ENCODE measurements around the gene UBL7.

Gene UBL7

GRCh38 chr15:74421302-74422245, 39.4 kb downstream of the UBL7 start:
- Histone ChIP-seq H3K4me2 (ENCODE audit: low read length) (no peak overlapping the region), H3K79me2 (ENCODE audit: control insufficient read depth, low read length) (no peaks in the 10 kb centered on the region), H4K20me1 (ENCODE audit: control insufficient read depth, insufficient read depth, low read depth, low read length) (peaks cover 16% of the 10 kb centered on the region), H3K27ac (ENCODE audit: low read depth, low read length) (no peak overlapping the region), H3F3A (ENCODE audit: control insufficient read depth, insufficient read depth) (no peaks in the 10 kb centered on the region), H3K4me1 (ENCODE audit: control insufficient read depth, low read length) (no peaks in the 10 kb centered on the region), H3K4me3 (ENCODE audit: low read length) (no peak overlapping the region), H3K27me3 (ENCODE audit: control insufficient read depth, low read length) (peaks cover 97% of the 10 kb centered on the region), H3K9me2 (replicated peaks; ENCODE audit: control insufficient read depth, low read length) (no peaks in the 10 kb centered on the region), H3K36me3 (ENCODE audit: control insufficient read depth, low read length) (no peaks in the 10 kb centered on the region), H3K9me3 (ENCODE audit: control insufficient read depth, insufficient read depth, low read length) (no peaks in the 10 kb centered on the region)
- TF ChIP-seq, protein P1, sequence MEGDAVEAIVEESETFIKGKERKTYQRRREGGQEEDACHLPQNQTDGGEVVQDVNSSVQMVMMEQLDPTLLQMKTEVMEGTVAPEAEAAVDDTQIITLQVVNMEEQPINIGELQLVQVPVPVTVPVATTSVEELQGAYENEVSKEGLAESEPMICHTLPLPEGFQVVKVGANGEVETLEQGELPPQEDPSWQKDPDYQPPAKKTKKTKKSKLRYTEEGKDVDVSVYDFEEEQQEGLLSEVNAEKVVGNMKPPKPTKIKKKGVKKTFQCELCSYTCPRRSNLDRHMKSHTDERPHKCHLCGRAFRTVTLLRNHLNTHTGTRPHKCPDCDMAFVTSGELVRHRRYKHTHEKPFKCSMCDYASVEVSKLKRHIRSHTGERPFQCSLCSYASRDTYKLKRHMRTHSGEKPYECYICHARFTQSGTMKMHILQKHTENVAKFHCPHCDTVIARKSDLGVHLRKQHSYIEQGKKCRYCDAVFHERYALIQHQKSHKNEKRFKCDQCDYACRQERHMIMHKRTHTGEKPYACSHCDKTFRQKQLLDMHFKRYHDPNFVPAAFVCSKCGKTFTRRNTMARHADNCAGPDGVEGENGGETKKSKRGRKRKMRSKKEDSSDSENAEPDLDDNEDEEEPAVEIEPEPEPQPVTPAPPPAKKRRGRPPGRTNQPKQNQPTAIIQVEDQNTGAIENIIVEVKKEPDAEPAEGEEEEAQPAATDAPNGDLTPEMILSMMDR (IDR thresholded peaks at IDR 0.05; ENCODE audit: low read depth, low read length, poor library complexity, severe bottlenecking) = no peak
- no peak for TF ChIP-seq EZH2phosphoT487 (IDR thresholded peaks at IDR 0.05; ENCODE audit: borderline replicate concordance, low read length)

GRCh38 chr15:74420193-74420905, 40.6 kb downstream of the UBL7 start:
- no peaks in the 10 kb centered on the region for H3F3A ChIP-seq (ENCODE audit: control insufficient read depth, insufficient read depth)
- H3K4me1 ChIP-seq (ENCODE audit: control insufficient read depth, low read length) = no peaks in the 10 kb centered on the region
- no peaks in the 10 kb centered on the region for H3K79me2 ChIP-seq (ENCODE audit: control insufficient read depth, low read length)

GRCh38 chr15:74419432-74419831, 41.5 kb downstream of the UBL7 start:
- TF ChIP-seq, protein P1 (IDR thresholded peaks at IDR 0.05; ENCODE audit: low read depth, low read length, poor library complexity, severe bottlenecking) = no peak
- TF ChIP-seq EZH2phosphoT487 (IDR thresholded peaks at IDR 0.05; ENCODE audit: borderline replicate concordance, low read length) = no peak
- H3K4me3 ChIP-seq (ENCODE audit: low read length) = no peak overlapping the region
- H3K9me2 ChIP-seq (replicated peaks; ENCODE audit: control insufficient read depth, low read length) = no peaks in the 10 kb centered on the region
- H3K27ac ChIP-seq (ENCODE audit: low read depth, low read length) = no peak overlapping the region
- H3F3A ChIP-seq (ENCODE audit: control insufficient read depth, insufficient read depth) = no peaks in the 10 kb centered on the region
- H4K20me1 ChIP-seq (ENCODE audit: control insufficient read depth, insufficient read depth, low read depth, low read length) = peaks cover 17% of the 10 kb centered on the region
- no peaks in the 10 kb centered on the region for H3K79me2 ChIP-seq (ENCODE audit: control insufficient read depth, low read length)
- no peaks in the 10 kb centered on the region for H3K4me1 ChIP-seq (ENCODE audit: control insufficient read depth, low read length)
- no peaks in the 10 kb centered on the region for H3K9me3 ChIP-seq (ENCODE audit: control insufficient read depth, insufficient read depth, low read length)
- no peaks in the 10 kb centered on the region for H3K36me3 ChIP-seq (ENCODE audit: control insufficient read depth, low read length)
- H3K27me3 ChIP-seq (ENCODE audit: control insufficient read depth, low read length) = peaks cover 100% of the 10 kb centered on the region
- H3K4me2 ChIP-seq (ENCODE audit: low read length) = no peak overlapping the region

More at GRCh38 chr15:74420193-74420905, 40.6 kb downstream of the UBL7 start:
- Histone ChIP-seq H4K20me1 (ENCODE audit: control insufficient read depth, insufficient read depth, low read depth, low read length) (peaks cover 20% of the 10 kb centered on the region), H3K9me2 (replicated peaks; ENCODE audit: control insufficient read depth, low read length) (no peaks in the 10 kb centered on the region), H3K4me2 (ENCODE audit: low read length) (no peak overlapping the region), H3K4me3 (ENCODE audit: low read length) (no peak overlapping the region), H3K27me3 (ENCODE audit: control insufficient read depth, low read length) (peaks cover 100% of the 10 kb centered on the region), H3K9me3 (ENCODE audit: control insufficient read depth, insufficient read depth, low read length) (no peaks in the 10 kb centered on the region), H3K36me3 (ENCODE audit: control insufficient read depth, low read length) (no peaks in the 10 kb centered on the region), H3K27ac (ENCODE audit: low read depth, low read length) (no peak overlapping the region)
- TF ChIP-seq EZH2phosphoT487 (IDR thresholded peaks at IDR 0.05; ENCODE audit: borderline replicate concordance, low read length) = no peak
- TF ChIP-seq, protein P1 (IDR thresholded peaks at IDR 0.05; ENCODE audit: low read depth, low read length, poor library complexity, severe bottlenecking) = no peak
